Prostate gland (tissue), 2 donors: Measurements from ENCODE around the gene TAGLN. TPM values are rescaled to one million over a fixed set of nuclear protein-coding genes. Genes with fewer than 3 reads are reported as not detected.

ENCODE experiments used
- DNase-seq: peaks from one replicate; pipeline ENCODE4 v3.0.0-alpha.2; 2019; ENCODE audit warnings: low spot score
- H3K27ac ChIP-seq, 2 donors: fragments of 200-600 bp; sonication (generic); 2 replicates each; pipeline ENCODE4 v1.5.1; 2017 to 2019
- H3K27me3 ChIP-seq: fragments of 200-600 bp; sonication (generic); replicated peaks from 2 replicates; pipeline ENCODE4 v1.5.1; 2019; ENCODE audit not compliant: insufficient read depth
- H3K36me3 ChIP-seq, 2 donors: fragments of 200-600 bp; sonication (generic); 1 replicate in 1 of 2; 2 replicates in 1 of 2; pipeline versions ENCODE4 v1.5.1 to v1.8.1; 2017 to 2019
- H3K4me1 ChIP-seq: fragments of 200-600 bp; sonication (generic); replicated peaks from 2 replicates; pipeline ENCODE4 v1.5.1; 2019
- H3K4me3 ChIP-seq, 2 donors: fragments of 200-600 bp; sonication (generic); 2 replicates each; pipeline ENCODE4 v1.5.1; 2017 to 2019
- H3K9me3 ChIP-seq: fragments of 200-600 bp; sonication (generic); 2 replicates; pipeline ENCODE4 v1.5.1; 2017
- POLR2A ChIP-seq: fragments of 450-650 bp; IDR thresholded peaks from one replicate; pipeline ENCODE4 v1.6.1; 2016; ENCODE audit warnings: antibody characterized with exemption, mild to moderate bottlenecking
- POLR2AphosphoS5 ChIP-seq: sonication (generic); formaldehyde crosslinking; IDR thresholded peaks from one replicate; pipeline ENCODE4 v1.6.1; 2017; ENCODE audit warnings: antibody characterized with exemption
- WGBS: methylation state at CpG from one replicate; pipeline ENCODE4 v1.1.5; 2018; 5-methylcytosine and 5-hydroxymethylcytosine counted together
- intact Hi-C: fragments of 100-400 bp; cut with DNase I; formaldehyde crosslinking; loops from one replicate; pipeline ENCODE4 v1.14.2; 2022
- total RNA-seq, 2 donors: library from RNA; depleted of rRNA; stranded (reverse); fragments of >200 nt; gene quantifications; one replicate each; pipeline ENCODE4 v1.1.0, GENCODE V29; 2016
- TF ChIP-seq, protein P1 (sequence below), 4 experiments: fragments of 200-600 bp in 2 of 4; fragments of 450-650 bp in 2 of 4; sonication (generic) in 2 of 4; IDR thresholded peaks; 1 replicate in 3 of 4; 2 replicates in 1 of 4; pipeline ENCODE4 v1.5.1; 2016 to 2019; ENCODE audit warnings: antibody characterized with exemption in 4 of 4, mild to moderate bottlenecking in 2 of 4, moderate library complexity in 2 of 4

TAGLN gene
- total RNA-seq, 2 donors from 2014 or later, result 2,153 to 2,440 TPM

DNA sequence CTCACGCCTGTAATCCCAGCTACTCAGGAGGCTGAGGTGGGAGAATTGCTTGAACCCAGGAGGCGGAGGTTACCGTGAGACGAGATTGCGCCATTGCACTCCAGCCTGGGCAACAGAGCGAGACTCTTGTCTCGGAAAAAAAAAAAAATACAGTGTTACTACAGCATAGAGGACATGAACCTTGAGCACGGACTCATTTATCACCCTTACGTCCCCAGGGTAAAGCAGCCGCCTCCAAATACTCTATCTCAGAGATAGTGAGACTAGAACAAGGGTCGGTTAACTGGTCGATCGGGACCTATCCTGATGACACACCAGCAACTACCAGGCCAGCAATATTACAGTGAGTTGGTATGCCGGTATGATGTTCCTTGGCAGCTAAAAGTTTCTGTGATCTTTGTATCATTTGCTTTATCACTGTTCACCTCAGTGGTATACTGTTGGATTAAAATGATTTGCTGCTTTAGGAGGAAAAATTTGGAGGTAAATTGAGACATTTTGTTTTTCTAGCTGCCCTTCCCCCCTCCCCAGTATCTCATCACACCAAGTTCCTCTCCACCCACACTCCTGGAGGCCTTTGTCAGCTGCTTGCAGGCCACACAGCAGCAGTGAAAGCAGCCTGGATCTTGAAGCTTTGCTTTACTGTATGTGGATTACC, 27.6 kb upstream of the TAGLN start:
- 89% methylated on average over 14 of the region's 14 CpGs for WGBS
- Histone ChIP-seq H3K4me1 (no peaks in the 10 kb centered on the region), H3K9me3 (no peaks in the 10 kb centered on the region), H3K27me3 (no peaks in the 10 kb centered on the region), H3K4me3 (no peak overlapping the region), H3K27ac (no peak overlapping the region), H3K36me3 (peaks cover 0 to 3% of the 10 kb centered on the region in 2 donors)
- intact Hi-C loops, result no loop called here
- DNase-seq, result no peak
- TF ChIP-seq, protein P1, sequence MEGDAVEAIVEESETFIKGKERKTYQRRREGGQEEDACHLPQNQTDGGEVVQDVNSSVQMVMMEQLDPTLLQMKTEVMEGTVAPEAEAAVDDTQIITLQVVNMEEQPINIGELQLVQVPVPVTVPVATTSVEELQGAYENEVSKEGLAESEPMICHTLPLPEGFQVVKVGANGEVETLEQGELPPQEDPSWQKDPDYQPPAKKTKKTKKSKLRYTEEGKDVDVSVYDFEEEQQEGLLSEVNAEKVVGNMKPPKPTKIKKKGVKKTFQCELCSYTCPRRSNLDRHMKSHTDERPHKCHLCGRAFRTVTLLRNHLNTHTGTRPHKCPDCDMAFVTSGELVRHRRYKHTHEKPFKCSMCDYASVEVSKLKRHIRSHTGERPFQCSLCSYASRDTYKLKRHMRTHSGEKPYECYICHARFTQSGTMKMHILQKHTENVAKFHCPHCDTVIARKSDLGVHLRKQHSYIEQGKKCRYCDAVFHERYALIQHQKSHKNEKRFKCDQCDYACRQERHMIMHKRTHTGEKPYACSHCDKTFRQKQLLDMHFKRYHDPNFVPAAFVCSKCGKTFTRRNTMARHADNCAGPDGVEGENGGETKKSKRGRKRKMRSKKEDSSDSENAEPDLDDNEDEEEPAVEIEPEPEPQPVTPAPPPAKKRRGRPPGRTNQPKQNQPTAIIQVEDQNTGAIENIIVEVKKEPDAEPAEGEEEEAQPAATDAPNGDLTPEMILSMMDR (IDR thresholded peaks at IDR 0.05), result no peak
- no peak for TF ChIP-seq POLR2A
- TF ChIP-seq POLR2AphosphoS5, result no peak

DNA sequence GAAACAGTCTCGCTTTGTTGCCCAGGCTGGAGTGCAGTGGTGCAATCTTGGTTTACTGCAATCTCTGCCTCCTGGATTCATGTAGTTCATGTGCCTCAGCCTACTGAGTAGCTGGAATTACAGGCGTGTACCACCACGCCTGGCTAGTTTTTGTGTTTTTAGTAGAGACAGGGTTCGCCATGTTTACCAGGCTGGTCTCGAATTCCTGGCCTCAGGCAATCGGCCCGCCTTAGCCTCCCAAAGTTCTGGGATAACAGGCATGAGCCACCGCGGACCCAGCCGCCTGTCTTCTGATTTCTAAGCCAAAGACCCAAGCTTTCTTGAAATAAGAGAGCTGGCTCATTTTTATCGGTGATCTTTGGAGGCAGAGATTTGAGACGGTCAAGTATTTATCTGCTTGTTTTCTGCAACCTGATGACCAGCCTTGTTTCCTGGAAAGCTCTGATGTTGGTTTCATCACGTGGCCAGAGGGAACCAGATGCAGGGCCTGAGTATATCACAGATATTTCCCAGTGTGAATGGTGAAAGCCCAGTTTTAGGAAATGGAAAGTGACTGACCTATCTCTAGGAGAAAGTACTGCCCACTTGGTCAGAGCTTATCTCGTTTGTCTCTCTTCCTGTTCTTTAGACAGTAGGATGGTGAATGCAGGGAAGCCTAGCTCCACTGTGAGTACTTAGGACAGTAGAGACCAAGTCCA, 26.3 kb upstream of the TAGLN start:
- peak overlapping the region; percentile 30 to 53 for H3K27ac ChIP-seq
- H3K4me1 ChIP-seq, result peaks cover 4% of the 10 kb centered on the region
- no peak for DNase-seq
- H3K9me3 ChIP-seq, result no peaks in the 10 kb centered on the region
- peaks cover 0 to under 1% of the 10 kb centered on the region in 2 donors for H3K36me3 ChIP-seq
- H3K4me3 ChIP-seq, result no peak overlapping the region
- WGBS, result 45% methylated on average over 14 of the region's 14 CpGs
- peak; percentile 10 for TF ChIP-seq POLR2AphosphoS5
- TF ChIP-seq, protein P1 (IDR thresholded peaks at IDR 0.05), result no peak
- intact Hi-C loops, result no loop called here
- H3K27me3 ChIP-seq, result no peaks in the 10 kb centered on the region

DNA sequence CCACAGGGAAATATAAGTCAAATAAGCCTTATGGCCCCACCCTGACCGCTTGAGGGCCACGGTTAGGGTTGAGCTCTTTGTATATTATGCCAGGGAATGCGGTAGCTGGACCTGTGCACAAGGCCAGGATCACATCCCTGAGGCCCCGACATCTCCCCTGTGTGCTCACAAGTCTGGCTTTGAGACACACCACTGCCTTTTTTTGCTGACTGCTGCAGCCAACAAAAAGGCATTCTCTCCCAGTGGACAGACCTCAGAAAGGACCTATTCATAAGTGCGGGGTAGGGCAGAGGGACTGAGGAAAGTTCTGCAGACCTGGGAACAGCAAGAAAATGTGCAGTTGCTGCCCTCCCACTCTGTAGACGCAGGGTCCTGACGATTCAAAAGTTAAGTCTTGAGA, 24.1 kb upstream of the TAGLN start:
- H3K4me1 ChIP-seq, result peaks cover 4% of the 10 kb centered on the region
- no peaks in the 10 kb centered on the region for H3K27me3 ChIP-seq
- no peak for DNase-seq
- WGBS, result 68% methylated on average over 7 of the region's 7 CpGs
- no peak overlapping the region for H3K27ac ChIP-seq
- no peaks in the 10 kb centered on the region for H3K9me3 ChIP-seq
- no peak overlapping the region for H3K4me3 ChIP-seq
- TF ChIP-seq POLR2A (no peak), POLR2AphosphoS5 (no peak)
- TF ChIP-seq, protein P1 (IDR thresholded peaks at IDR 0.05), result no peak
- no peaks in the 10 kb centered on the region for H3K36me3 ChIP-seq
- intact Hi-C loops, result loop anchor here (5.0 kb wide), 1 partner anchor 33 kb away; the partner anchor contains the start of gene PAFAH1B2

DNA sequence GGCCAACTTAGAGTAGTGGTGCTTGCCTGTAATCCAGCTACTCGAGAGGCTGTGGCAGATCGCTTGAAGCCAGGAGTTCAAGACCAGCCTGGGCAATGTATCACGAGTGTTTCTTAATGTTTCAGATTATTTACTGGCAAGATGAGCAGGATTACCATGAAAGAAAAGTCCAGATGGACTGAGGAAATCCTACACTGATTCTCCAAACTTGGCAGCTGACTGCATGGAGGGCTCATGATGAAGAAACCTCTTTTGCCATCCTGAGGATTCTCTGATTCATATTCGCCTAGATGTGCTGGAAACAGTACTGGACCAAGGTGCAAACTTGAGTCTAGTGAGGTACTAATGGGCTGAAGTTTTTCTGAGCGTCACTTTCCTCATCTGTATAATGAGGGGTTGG, 23.4 kb upstream of the TAGLN start:
- no peaks in the 10 kb centered on the region for H3K9me3 ChIP-seq
- H3K27ac ChIP-seq, result peak overlapping the region in 1 of 2 donors; percentile 98
- H3K4me3 ChIP-seq, result no peak overlapping the region
- intact Hi-C loops, result loop anchor here (5.0 kb wide), 1 partner anchor 33 kb away; the partner anchor contains the start of gene PAFAH1B2
- no peak for DNase-seq
- no peaks in the 10 kb centered on the region for H3K27me3 ChIP-seq
- 77% methylated on average over 5 of the region's 5 CpGs for WGBS
- TF ChIP-seq POLR2A (no peak), POLR2AphosphoS5 (no peak)
- TF ChIP-seq, protein P1 (IDR thresholded peaks at IDR 0.05), result no peak
- H3K36me3 ChIP-seq, result no peaks in the 10 kb centered on the region
- peaks cover 7% of the 10 kb centered on the region for H3K4me1 ChIP-seq
